Measurements from ENCODE around the gene ST8SIA6. TPM values are rescaled to one million over a fixed set of nuclear protein-coding genes. Genes with fewer than 3 reads are reported as not detected.
A peak's percentile ranks its signal among the peaks of the same experiment; 100 is the strongest.

Gene ST8SIA6
- total and polyA plus RNA-seq, 9 of the 15 experiments (the other 6 are each of a cell fraction or from before 2014, with no cell fraction given) = 0.69 to 6.7 (median 5.0) TPM

GRCh38 chr10:17292375-17292774 lies 162.0 kb downstream of the ST8SIA6 start (continued):
- peak; percentile 40 for TF ChIP-seq PRDM10 (IDR thresholded peaks at IDR 0.05; ENCODE audit: partially characterized antibody)

- H3K4me2 ChIP-seq (ENCODE audit: insufficient read depth, low read length) = no peak overlapping the region; the same call in 1 of the 2 replicates
- intact Hi-C loops (cut with micrococcal nuclease) = loop anchor here (1.0 to 10.0 kb wide), 7 partner anchors 122 to 945 kb away; no protein-coding TSS in a partner anchor
- TF ChIP-seq CC2D1A (IDR thresholded peaks at IDR 0.05) (0 out of 2 replicates have a peak, but pooled peaks have one; percentile 31), FOXO4 (CRISPR knock-in tag; IDR thresholded peaks at IDR 0.05) (no peak), NFATC3 (IDR thresholded peaks at IDR 0.05) (0 out of 2 replicates have a peak, but pooled peaks have one; percentile 55), ZNF449 (CRISPR knock-in tag; IDR thresholded peaks at IDR 0.05) (no peak), ZKSCAN1 (IDR thresholded peaks at IDR 0.05; ENCODE audit: low read depth, low read length) (no peak), RCOR1 (IDR thresholded peaks at IDR 0.05; ENCODE audit: borderline replicate concordance in 1 of 2, low read depth in 2 of 2, low read length in 2 of 2) (0 out of 4 replicates have a peak, but pooled peaks of 1 of the 2 experiments have one; percentile 9), XRCC5 (IDR thresholded peaks at IDR 0.05; ENCODE audit: low read depth, low read length) (no peak), ZNF707 (CRISPR knock-in tag; conservative IDR thresholded peaks at IDR 0.05) (no peak)
Observed at GRCh38 chr10:17290226-17290625, 164.2 kb downstream of the ST8SIA6 start.

More at GRCh38 chr10:17290226-17290625, 164.2 kb downstream of the ST8SIA6 start:
- H3K9ac ChIP-seq (ENCODE audit: insufficient read depth in 1 of 2, low read depth in 2 of 2, low read length in 2 of 2) = no peak overlapping the region
- peaks cover 0 to 3% of the 10 kb centered on the region in 2 experiments; a peak in 1 of 5 replicates for H3K4me1 ChIP-seq (replicated peaks in 1 of 2; ENCODE audit: control insufficient read depth in 2 of 2, insufficient read depth in 2 of 2, low read length in 2 of 2)
- H3K79me2 ChIP-seq (ENCODE audit: control insufficient read depth, insufficient read depth, low read length) = no peaks in the 10 kb centered on the region
- DNase-seq (ENCODE audit: extremely low read depth in 1 of 4, low spot score in 3 of 4) (peak; percentile 21 to 67 (median 42)), FAIRE-seq (peak; percentile 90), ATAC-seq (peak; percentile 93)
- H4K20me1 ChIP-seq (replicated peaks; ENCODE audit: control insufficient read depth, insufficient read depth, low read length) = no peaks in the 10 kb centered on the region
- CTCF ChIA-PET (ENCODE audit: low intra/inter-chr PET ratio) = interaction anchor here (0.6 to 1.2 kb wide), 4 partner anchors 184 to 803 kb away, joined by 3 to 10 read pairs (median 3); no protein-coding TSS in a partner anchor
- WGBS (ENCODE audit: insufficient coverage, low coverage, missing lambda C conversion rate) = 5% methylated on average over 5 of the region's 6 CpGs
- no TSS peak for BruUV-seq (replicated peaks)
- H3K9me3 ChIP-seq (replicated peaks; ENCODE audit: control insufficient read depth, insufficient read depth, low read depth, low read length) = no peaks in the 10 kb centered on the region
- POLR2A ChIA-PET = interaction anchor here (0.5 to 1.1 kb wide), 2 partner anchors 10 to 139 kb away, joined by 3 to 4 read pairs; no protein-coding TSS in a partner anchor
- no peak overlapping the region for H3K27ac ChIP-seq (ENCODE audit: extremely low read depth, low read depth, low read length)
- H3K9me1 ChIP-seq (ENCODE audit: control insufficient read depth, insufficient read depth, low read length) = no peaks in the 10 kb centered on the region
- in situ Hi-C loops (cut with MboI) = loop anchor here (25.0 kb wide), 2 partner anchors 572 to 947 kb away; no protein-coding TSS in a partner anchor
- no peak overlapping the region for H3K4me3 ChIP-seq
- H3K36me3 ChIP-seq (ENCODE audit: control insufficient read depth, insufficient read depth, low read length) = no peaks in the 10 kb centered on the region
- H2AFZ ChIP-seq (ENCODE audit: low read depth, low read length) = peak overlapping the region; percentile 10; the same call in 1 of the 2 replicates
- H3K27me3 ChIP-seq (ENCODE audit: control insufficient read depth in 2 of 2, insufficient read depth in 2 of 2, low read length in 2 of 2) = no peaks in the 10 kb centered on the region

Measured in K562 (cell line).